Measurements from ENCODE around the gene SOX9.

The SOX9 gene

DNA sequence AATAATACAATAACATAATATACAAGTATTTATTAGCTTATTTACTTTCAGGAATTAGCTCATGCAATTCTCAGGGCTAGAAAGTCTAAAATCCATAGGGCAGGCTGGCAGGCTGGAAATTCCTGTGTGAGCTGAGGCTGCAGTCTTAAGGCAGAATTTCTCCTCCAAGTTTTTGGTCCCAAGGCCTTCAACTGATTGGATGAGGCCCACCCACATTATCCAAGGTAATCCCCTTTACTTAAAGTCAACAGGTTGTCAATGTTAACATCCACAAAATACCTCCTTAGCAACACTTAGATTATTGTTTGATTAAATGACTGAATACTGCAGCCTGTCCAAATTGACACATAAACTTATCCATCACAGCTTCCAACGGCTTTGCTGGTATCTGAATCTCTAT, 32.9 kb upstream of the SOX9 start:
- no peak for DNase-seq (ENCODE audit: low read depth)
- no peak overlapping the region for H3K4me3 ChIP-seq (ENCODE audit: low read depth, low read length)
- TF ChIP-seq, protein P1, sequence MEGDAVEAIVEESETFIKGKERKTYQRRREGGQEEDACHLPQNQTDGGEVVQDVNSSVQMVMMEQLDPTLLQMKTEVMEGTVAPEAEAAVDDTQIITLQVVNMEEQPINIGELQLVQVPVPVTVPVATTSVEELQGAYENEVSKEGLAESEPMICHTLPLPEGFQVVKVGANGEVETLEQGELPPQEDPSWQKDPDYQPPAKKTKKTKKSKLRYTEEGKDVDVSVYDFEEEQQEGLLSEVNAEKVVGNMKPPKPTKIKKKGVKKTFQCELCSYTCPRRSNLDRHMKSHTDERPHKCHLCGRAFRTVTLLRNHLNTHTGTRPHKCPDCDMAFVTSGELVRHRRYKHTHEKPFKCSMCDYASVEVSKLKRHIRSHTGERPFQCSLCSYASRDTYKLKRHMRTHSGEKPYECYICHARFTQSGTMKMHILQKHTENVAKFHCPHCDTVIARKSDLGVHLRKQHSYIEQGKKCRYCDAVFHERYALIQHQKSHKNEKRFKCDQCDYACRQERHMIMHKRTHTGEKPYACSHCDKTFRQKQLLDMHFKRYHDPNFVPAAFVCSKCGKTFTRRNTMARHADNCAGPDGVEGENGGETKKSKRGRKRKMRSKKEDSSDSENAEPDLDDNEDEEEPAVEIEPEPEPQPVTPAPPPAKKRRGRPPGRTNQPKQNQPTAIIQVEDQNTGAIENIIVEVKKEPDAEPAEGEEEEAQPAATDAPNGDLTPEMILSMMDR (conservative IDR thresholded peaks at IDR 0.05; ENCODE audit: low read depth, low read length) = no peak

DNA sequence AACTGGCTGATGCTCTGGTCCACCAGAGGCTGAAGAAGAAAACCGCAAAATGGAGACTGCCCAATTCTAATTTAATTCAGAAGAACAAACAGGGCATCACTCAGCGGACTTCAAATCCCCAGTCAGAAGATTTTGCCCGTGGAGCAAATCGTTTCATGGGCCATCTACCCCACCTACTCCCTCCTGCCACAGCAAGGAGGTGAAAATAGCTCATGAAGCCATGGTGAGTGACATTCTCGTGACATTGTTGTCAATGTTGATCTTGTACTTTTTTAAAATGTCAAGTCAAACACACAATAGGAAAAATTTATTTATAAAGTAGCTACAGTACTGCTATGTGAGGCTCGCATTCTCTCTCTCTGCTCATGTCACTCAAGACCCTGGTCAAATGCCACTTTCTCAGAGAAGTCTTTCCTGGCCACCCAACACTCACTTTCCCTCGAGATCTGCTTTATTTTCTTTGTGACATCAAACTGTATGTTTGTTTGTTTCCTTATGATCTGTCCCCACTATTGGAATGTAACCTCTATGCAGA, 31.3 kb upstream of the SOX9 start:
- no peak overlapping the region for H3K4me3 ChIP-seq (ENCODE audit: low read depth, low read length)
- DNase-seq (ENCODE audit: low read depth) = no peak
- TF ChIP-seq, protein P1 (conservative IDR thresholded peaks at IDR 0.05; ENCODE audit: low read depth, low read length) = no peak

DNA sequence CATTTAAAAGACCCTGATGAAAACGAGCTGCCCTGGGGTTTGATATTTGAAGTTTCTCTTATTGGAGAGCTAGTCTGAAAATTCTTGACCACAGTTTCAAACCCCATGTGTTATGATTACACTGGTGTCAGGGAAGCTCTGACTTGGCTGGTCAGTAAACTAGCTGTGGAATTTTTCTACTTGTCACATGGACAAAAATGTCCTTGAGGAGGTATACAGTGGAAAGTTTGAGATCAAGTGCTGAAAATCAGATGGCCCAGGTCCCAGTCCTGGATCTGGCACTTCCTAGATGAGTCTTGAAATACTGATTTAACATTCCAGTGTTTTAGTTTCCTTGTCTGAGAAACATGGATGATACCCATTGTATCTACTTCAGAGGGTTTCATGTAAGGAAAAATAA, 30.7 kb upstream of the SOX9 start:
- peak; percentile 11 for DNase-seq (ENCODE audit: low read depth)
- TF ChIP-seq, protein P1 (conservative IDR thresholded peaks at IDR 0.05; ENCODE audit: low read depth, low read length) = no peak
- no peak overlapping the region for H3K4me3 ChIP-seq (ENCODE audit: low read depth, low read length)

DNA sequence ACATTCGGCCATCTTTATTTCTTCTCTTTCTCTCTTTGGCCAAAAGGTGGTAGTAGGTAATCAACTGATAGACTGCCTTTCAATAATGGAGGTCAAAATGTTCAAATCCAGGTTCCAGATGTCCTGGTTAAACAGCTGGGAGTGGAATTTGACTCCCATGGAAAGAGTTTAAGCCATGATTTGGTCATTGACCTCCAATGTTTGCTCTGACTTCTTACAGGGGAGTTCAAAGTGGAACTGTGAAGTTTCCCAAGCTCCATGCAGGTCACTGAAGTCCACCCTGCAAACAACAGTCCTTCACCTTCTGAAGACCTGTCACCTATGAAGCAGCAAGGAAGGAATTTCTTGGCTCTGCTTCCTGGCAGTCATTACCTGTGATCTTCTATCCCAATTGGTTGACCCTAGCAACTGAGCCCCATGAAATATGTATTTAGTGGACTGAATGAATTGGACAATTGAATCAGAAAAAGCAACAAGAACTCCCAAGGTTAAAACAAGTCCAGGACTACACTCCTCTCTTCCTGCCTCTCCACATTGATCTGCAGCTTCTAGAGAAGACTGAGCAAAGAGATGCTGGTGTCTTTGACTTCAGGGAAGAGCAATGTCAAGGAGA, 28.0 kb upstream of the SOX9 start:
- H3K4me3 ChIP-seq (ENCODE audit: low read depth, low read length) = no peak overlapping the region
- no peak for DNase-seq (ENCODE audit: low read depth)
- TF ChIP-seq, protein P1 (conservative IDR thresholded peaks at IDR 0.05; ENCODE audit: low read depth, low read length) = no peak

DNA sequence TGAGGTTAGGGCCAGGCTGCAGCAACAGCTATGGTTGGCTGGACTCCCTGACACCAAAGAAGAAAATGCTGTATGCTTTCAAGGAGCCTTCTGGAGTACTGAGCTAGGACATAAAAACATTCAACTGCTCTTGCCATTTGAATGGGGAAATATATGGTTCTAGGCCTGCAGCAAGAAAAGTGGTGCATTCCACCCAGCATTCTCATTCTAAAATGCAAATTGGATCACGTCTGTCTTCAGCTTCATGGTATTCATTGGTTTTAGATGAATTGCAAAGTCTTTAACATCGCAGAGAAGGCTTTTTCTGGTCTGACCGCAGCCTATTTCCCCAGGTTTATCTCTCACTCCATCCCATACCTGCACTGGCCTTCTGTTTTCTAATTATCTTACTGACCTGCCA, 27.1 kb upstream of the SOX9 start:
- TF ChIP-seq, protein P1 (conservative IDR thresholded peaks at IDR 0.05; ENCODE audit: low read depth, low read length) = no peak
- DNase-seq (ENCODE audit: low read depth) = no peak
- no peak overlapping the region for H3K4me3 ChIP-seq (ENCODE audit: low read depth, low read length)

DNA sequence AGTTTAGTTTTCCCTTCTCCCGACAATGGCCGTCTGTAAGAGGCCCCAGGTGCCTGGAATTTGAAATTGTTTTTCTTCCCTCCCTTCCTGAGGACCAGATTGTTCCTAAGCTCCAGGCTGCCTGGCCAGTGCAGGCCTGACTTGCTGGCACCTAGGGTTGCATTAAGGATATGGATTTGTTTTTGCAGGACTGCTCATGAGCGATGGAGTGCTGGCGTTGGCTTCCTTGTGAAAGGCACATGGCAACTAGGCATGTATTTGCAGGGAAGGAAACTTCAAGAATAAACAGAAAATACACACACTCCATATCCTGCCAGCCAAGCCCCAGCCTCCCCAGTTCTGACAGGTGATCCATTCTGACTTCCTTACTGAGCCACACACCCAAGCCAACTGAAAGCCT, 25.5 kb upstream of the SOX9 start:
- TF ChIP-seq, protein P1 (conservative IDR thresholded peaks at IDR 0.05; ENCODE audit: low read depth, low read length) = no peak
- no peak for DNase-seq (ENCODE audit: low read depth)
- no peak overlapping the region for H3K4me3 ChIP-seq (ENCODE audit: low read depth, low read length)

DNA sequence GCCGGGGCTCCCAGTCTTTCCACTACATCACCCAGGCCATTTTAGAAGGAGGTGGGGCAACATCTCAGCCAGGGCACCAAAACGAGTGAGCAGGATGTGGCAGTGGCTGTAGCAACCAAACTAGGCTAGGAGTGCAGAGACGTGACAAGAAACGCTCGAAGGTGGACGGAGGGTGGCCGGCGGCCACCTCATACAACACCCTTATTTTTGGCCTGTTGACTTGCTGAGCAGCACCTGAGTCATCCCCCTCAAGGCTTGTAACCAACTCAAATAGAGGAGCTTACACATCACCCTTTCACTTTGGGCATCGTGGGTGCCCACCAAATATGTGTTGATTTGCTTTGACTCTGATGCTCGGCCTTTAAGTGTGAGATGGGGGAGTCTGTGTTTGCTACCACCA, 23.7 kb upstream of the SOX9 start:
- no peak for DNase-seq (ENCODE audit: low read depth)
- H3K4me3 ChIP-seq (ENCODE audit: low read depth, low read length) = no peak overlapping the region
- TF ChIP-seq, protein P1 (conservative IDR thresholded peaks at IDR 0.05; ENCODE audit: low read depth, low read length) = no peak

All from choroid plexus epithelial cell (primary cell).